Measurements from ENCODE around the gene MRPL12. TPM values are rescaled to one million over a fixed set of nuclear protein-coding genes. Genes with fewer than 3 reads are reported as not detected.

The MRPL12 gene
- polyA plus RNA-seq, 4 donors = 46.3 to 258 (median 170) TPM

DNA sequence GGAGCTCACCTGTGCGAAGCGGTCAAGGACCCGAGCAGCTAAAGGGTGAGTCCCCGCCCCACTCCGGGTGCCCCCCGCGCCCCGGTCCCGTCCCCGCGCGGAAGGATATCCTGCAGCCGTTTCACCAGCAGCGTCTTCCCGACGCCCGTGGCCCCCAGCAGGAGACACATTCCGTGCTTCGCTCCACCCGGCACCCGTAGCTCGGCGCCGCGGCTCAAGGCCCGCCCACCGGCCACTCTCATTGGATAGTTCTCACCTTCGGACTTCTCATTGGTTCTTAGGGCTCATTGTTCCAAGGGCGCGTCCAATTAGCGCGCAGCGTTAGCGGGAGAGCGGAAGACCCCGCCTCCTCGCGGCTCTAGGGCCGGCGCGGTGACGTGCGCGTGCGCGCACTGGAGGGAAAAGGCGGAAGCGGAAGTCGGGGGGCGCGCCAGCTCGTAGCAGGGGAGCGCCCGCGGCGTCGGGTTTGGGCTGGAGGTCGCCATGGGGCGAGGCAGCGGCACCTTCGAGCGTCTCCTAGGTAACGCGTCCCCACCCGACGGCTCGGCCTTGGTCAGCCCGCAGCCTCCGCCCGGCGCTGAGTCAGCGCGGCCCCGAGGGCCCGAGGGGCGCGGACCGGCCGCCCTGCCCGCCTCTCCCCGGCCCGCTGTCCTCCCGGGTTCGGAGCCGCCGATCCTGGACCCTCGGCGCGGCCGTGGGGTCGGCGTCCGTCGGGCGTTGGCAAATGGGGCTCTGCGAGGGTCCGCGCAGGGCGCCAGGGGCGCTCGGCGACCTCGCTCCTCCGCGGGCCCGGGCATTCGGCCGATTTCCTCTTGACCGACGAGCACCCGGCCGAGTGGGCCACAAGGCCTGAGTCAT lies 19.4 kb upstream of the MRPL12 start, which contains the start of the genes ARL16 and HGS:
Gene ARL16 (minus strand): TSS at position 214 of the 858 bp plus-strand sequence. CDS start 44 bp downstream, at position 170.
Gene HGS (plus strand): TSS at position 428 of the 858 bp plus-strand sequence. CDS start 56 bp downstream, at position 484.
- Histone ChIP-seq H3K27ac (ENCODE audit: low read depth in 1 of 3, low read length in 2 of 3) (peak within 1 kb of the TSS; percentile 62 to 82 (median 75)), H3K4me1 (ENCODE audit: control insufficient read depth in 3 of 3, insufficient read depth in 2 of 3, low read depth in 1 of 3, low read length in 2 of 3) (peaks cover 0 to 13% (median 4%) of the 10 kb centered on the region in 3 donors), H3K36me3 (ENCODE audit: control insufficient read depth in 3 of 3, insufficient read depth in 2 of 3, low read depth in 1 of 3, low read length in 3 of 3) (peaks cover 1 to 65% (median 10%) of the 10 kb centered on the region in 3 donors)

GRCh38 chr17:81684442-81684911 lies 18.7 kb upstream of the MRPL12 start:
- Histone ChIP-seq H3K9me3 (ENCODE audit: control insufficient read depth in 2 of 2, insufficient read depth in 1 of 2, low read depth in 1 of 2, low read length in 1 of 2) (no peaks in the 10 kb centered on the region), H3K4me1 (ENCODE audit: control insufficient read depth in 3 of 3, insufficient read depth in 2 of 3, low read depth in 1 of 3, low read length in 2 of 3) (peaks cover 0 to 13% (median 4%) of the 10 kb centered on the region in 3 donors), H3K36me3 (ENCODE audit: control insufficient read depth in 3 of 3, insufficient read depth in 2 of 3, low read depth in 1 of 3, low read length in 3 of 3) (peaks cover 3 to 71% (median 14%) of the 10 kb centered on the region in 3 donors), H3K4me3 (ENCODE audit: low read depth in 1 of 3, low read length in 3 of 3) (peak overlapping the region; percentile 95 to 98 (median 97)), H3K27me3 (ENCODE audit: control insufficient read depth in 3 of 3, insufficient read depth in 3 of 3, low read length in 3 of 3) (no peaks in the 10 kb centered on the region), H3K27ac (ENCODE audit: low read depth in 1 of 3, low read length in 2 of 3) (peak overlapping the region in 2 of 3 donors; percentile 75 to 82)
- FAIRE-seq (no peak), DNase-seq (peak; percentile 12 to 30)
- WGBS, 3 donors = 1 to 2% (median 1%) methylated on average over 16 of the region's 16 CpGs

More for the DNA sequence above, 19.4 kb upstream of the MRPL12 start, which contains the start of the genes ARL16 and HGS:
- DNase-seq (peak; percentile 99 to 100), FAIRE-seq (no peak)
- Histone ChIP-seq H3K27me3 (ENCODE audit: control insufficient read depth in 3 of 3, insufficient read depth in 3 of 3, low read length in 3 of 3) (no peaks in the 10 kb centered on the region), H3K4me3 (ENCODE audit: low read depth in 1 of 3, low read length in 3 of 3) (peak within 1 kb of the TSS; percentile 95 to 98 (median 97)), H3K9me3 (ENCODE audit: control insufficient read depth in 2 of 2, insufficient read depth in 1 of 2, low read depth in 1 of 2, low read length in 1 of 2) (no peaks in the 10 kb centered on the region)
- 0 to 1% (median 1%) methylated on average over 85 to 112 of the region's 112 CpGs for WGBS, 3 donors

DNA sequence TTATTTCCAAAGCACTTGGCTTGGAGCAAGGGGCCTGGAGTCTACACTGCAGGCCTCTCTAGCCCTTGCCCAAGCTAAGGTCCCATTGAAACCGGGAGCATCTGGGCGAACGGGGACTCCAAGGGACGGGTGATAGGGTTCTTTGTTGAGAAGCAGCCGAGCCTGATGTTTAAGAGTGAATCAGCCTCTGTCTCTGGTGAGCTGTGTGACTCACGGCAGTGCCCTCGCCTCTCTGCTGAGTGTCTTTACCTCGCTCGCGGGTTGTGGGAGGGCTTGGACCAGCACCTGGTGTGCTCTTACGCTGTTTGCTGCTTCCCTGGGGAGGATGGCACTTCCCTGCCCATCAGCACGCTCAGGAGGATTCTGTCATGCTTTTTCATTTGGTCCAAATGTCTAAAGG lies 18.1 kb upstream of the MRPL12 start:
- Histone ChIP-seq H3K4me3 (ENCODE audit: low read depth in 1 of 3, low read length in 3 of 3) (peak overlapping the region in 2 of 3 donors; percentile 95 to 97), H3K9me3 (ENCODE audit: control insufficient read depth in 2 of 2, insufficient read depth in 1 of 2, low read depth in 1 of 2, low read length in 1 of 2) (no peaks in the 10 kb centered on the region), H3K27ac (ENCODE audit: low read depth in 1 of 3, low read length in 2 of 3) (no peak overlapping the region), H3K27me3 (ENCODE audit: control insufficient read depth in 3 of 3, insufficient read depth in 3 of 3, low read length in 3 of 3) (no peaks in the 10 kb centered on the region), H3K36me3 (ENCODE audit: control insufficient read depth in 3 of 3, insufficient read depth in 2 of 3, low read depth in 1 of 3, low read length in 3 of 3) (peaks cover 3 to 73% (median 15%) of the 10 kb centered on the region in 3 donors), H3K4me1 (ENCODE audit: control insufficient read depth in 3 of 3, insufficient read depth in 2 of 3, low read depth in 1 of 3, low read length in 2 of 3) (peaks cover 0 to 13% (median 4%) of the 10 kb centered on the region in 3 donors)
- DNase-seq (no peak), FAIRE-seq (no peak)
- 53 to 69% (median 60%) methylated on average over 12 of the region's 12 CpGs for WGBS, 3 donors

DNA sequence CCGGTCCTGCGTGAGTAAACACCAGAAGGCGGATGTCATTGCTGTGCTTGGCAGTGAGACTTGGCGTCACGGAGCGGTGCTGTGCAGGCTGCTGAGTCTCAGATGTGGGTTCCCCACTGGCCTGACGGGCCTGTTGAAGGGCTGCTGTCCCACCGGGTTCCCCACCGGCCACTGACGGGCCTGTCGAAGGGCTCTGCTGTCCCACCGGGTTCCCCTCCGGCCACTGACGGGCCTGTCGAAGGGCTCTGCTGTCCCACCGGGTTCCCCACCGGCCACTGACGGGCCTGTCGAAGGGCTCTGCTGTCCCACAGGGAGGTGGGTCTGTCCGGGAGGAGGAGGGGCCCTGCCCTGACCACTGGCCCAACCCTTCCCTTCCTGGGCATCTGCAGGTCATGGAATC lies 16.6 kb upstream of the MRPL12 start:
- Histone ChIP-seq H3K36me3 (ENCODE audit: control insufficient read depth in 3 of 3, insufficient read depth in 2 of 3, low read depth in 1 of 3, low read length in 3 of 3) (peaks cover 3 to 76% (median 19%) of the 10 kb centered on the region in 3 donors), H3K4me1 (ENCODE audit: control insufficient read depth in 3 of 3, insufficient read depth in 2 of 3, low read depth in 1 of 3, low read length in 2 of 3) (peaks cover 0 to 13% (median 4%) of the 10 kb centered on the region in 3 donors), H3K9me3 (ENCODE audit: control insufficient read depth in 2 of 2, insufficient read depth in 1 of 2, low read depth in 1 of 2, low read length in 1 of 2) (no peaks in the 10 kb centered on the region), H3K27ac (ENCODE audit: low read depth in 1 of 3, low read length in 2 of 3) (no peak overlapping the region), H3K27me3 (ENCODE audit: control insufficient read depth in 3 of 3, insufficient read depth in 3 of 3, low read length in 3 of 3) (no peaks in the 10 kb centered on the region), H3K4me3 (ENCODE audit: low read depth in 1 of 3, low read length in 3 of 3) (no peak overlapping the region)
- DNase-seq = no peak
- no peak for FAIRE-seq
- WGBS, 3 donors = 88 to 95% (median 95%) methylated on average over 18 to 20 of the region's 20 CpGs

GRCh38 chr17:81687770-81688541 lies 15.2 kb upstream of the MRPL12 start:
- H3K4me1 ChIP-seq (ENCODE audit: control insufficient read depth in 3 of 3, insufficient read depth in 2 of 3, low read depth in 1 of 3, low read length in 2 of 3) = peaks cover 0 to 13% (median 0%) of the 10 kb centered on the region in 3 donors
- H3K27ac ChIP-seq (ENCODE audit: low read depth in 1 of 3, low read length in 2 of 3) = no peak overlapping the region
- no peak for FAIRE-seq
- H3K9me3 ChIP-seq (ENCODE audit: control insufficient read depth in 2 of 2, insufficient read depth in 1 of 2, low read depth in 1 of 2, low read length in 1 of 2) = no peaks in the 10 kb centered on the region
- DNase-seq = no peak
- no peaks in the 10 kb centered on the region for H3K27me3 ChIP-seq (ENCODE audit: control insufficient read depth in 3 of 3, insufficient read depth in 3 of 3, low read length in 3 of 3)
- H3K4me3 ChIP-seq (ENCODE audit: low read depth in 1 of 3, low read length in 3 of 3) = no peak overlapping the region
- peaks cover 3 to 85% (median 22%) of the 10 kb centered on the region in 3 donors for H3K36me3 ChIP-seq (ENCODE audit: control insufficient read depth in 3 of 3, insufficient read depth in 2 of 3, low read depth in 1 of 3, low read length in 3 of 3)
- 93 to 96% (median 94%) methylated on average over 38 to 41 of the region's 41 CpGs for WGBS, 3 donors

DNA sequence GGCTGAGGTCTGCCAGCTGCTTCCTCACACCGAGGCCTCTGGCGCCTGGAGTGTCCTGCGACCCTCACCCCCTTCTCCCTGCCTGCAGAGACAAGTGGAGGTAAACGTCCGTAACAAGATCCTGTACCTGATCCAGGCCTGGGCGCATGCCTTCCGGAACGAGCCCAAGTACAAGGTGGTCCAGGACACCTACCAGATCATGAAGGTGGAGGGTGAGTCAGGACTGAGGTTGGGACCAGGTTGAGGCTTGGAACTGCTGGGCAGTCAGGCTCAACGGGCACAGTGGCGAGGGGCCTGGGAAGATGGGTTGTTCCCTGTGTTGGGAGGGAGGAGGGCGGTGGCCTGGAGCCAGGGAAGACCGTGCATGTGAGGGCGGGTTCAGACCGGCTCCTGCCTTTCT lies 14.6 kb upstream of the MRPL12 start:
- H3K9me3 ChIP-seq (ENCODE audit: control insufficient read depth in 2 of 2, insufficient read depth in 1 of 2, low read depth in 1 of 2, low read length in 1 of 2) = no peaks in the 10 kb centered on the region
- FAIRE-seq = no peak
- WGBS, 3 donors = 92 to 94% (median 92%) methylated on average over 14 of the region's 14 CpGs
- DNase-seq = no peak
- H3K36me3 ChIP-seq (ENCODE audit: control insufficient read depth in 3 of 3, insufficient read depth in 2 of 3, low read depth in 1 of 3, low read length in 3 of 3) = peaks cover 5 to 91% (median 23%) of the 10 kb centered on the region in 3 donors
- H3K4me1 ChIP-seq (ENCODE audit: control insufficient read depth in 3 of 3, insufficient read depth in 2 of 3, low read depth in 1 of 3, low read length in 2 of 3) = peaks cover 0 to 13% (median 0%) of the 10 kb centered on the region in 3 donors
- no peaks in the 10 kb centered on the region for H3K27me3 ChIP-seq (ENCODE audit: control insufficient read depth in 3 of 3, insufficient read depth in 3 of 3, low read length in 3 of 3)
- H3K4me3 ChIP-seq (ENCODE audit: low read depth in 1 of 3, low read length in 3 of 3) = no peak overlapping the region
- H3K27ac ChIP-seq (ENCODE audit: low read depth in 1 of 3, low read length in 2 of 3) = no peak overlapping the region

- Histone ChIP-seq H3K27me3 (ENCODE audit: control insufficient read depth in 3 of 3, insufficient read depth in 3 of 3, low read length in 3 of 3) (no peaks in the 10 kb centered on the region), H3K27ac (ENCODE audit: low read depth in 1 of 3, low read length in 2 of 3) (no peak overlapping the region), H3K9me3 (ENCODE audit: control insufficient read depth in 2 of 2, insufficient read depth in 1 of 2, low read depth in 1 of 2, low read length in 1 of 2) (no peaks in the 10 kb centered on the region), H3K4me1 (ENCODE audit: control insufficient read depth in 3 of 3, insufficient read depth in 2 of 3, low read depth in 1 of 3, low read length in 2 of 3) (peaks cover 0 to 6% (median 0%) of the 10 kb centered on the region in 3 donors), H3K4me3 (ENCODE audit: low read depth in 1 of 3, low read length in 3 of 3) (no peak overlapping the region), H3K36me3 (ENCODE audit: control insufficient read depth in 3 of 3, insufficient read depth in 2 of 3, low read depth in 1 of 3, low read length in 3 of 3) (peaks cover 6 to 99% (median 33%) of the 10 kb centered on the region in 3 donors)
- FAIRE-seq (no peak), DNase-seq (no peak)
- 90 to 94% (median 92%) methylated on average over 18 of the region's 18 CpGs for WGBS, 3 donors
Measured at GRCh38 chr17:81690066-81690465, 13.1 kb upstream of the MRPL12 start.

- FAIRE-seq (no peak), DNase-seq (no peak)
- H3K4me1 ChIP-seq (ENCODE audit: control insufficient read depth in 3 of 3, insufficient read depth in 2 of 3, low read depth in 1 of 3, low read length in 2 of 3) = peaks cover 0 to under 1% (median 0%) of the 10 kb centered on the region in 3 donors
- no peak overlapping the region for H3K4me3 ChIP-seq (ENCODE audit: low read depth in 1 of 3, low read length in 3 of 3)
- peaks cover 7 to 99% (median 36%) of the 10 kb centered on the region in 3 donors for H3K36me3 ChIP-seq (ENCODE audit: control insufficient read depth in 3 of 3, insufficient read depth in 2 of 3, low read depth in 1 of 3, low read length in 3 of 3)
- H3K9me3 ChIP-seq (ENCODE audit: control insufficient read depth in 2 of 2, insufficient read depth in 1 of 2, low read depth in 1 of 2, low read length in 1 of 2) = no peaks in the 10 kb centered on the region
- H3K27me3 ChIP-seq (ENCODE audit: control insufficient read depth in 3 of 3, insufficient read depth in 3 of 3, low read length in 3 of 3) = no peaks in the 10 kb centered on the region
- H3K27ac ChIP-seq (ENCODE audit: low read depth in 1 of 3, low read length in 2 of 3) = no peak overlapping the region
- WGBS, 3 donors = 90 to 94% (median 93%) methylated on average over 13 to 17 of the region's 17 CpGs
Measured at GRCh38 chr17:81690549-81690948, 12.6 kb upstream of the MRPL12 start.
